Adrenal gland (tissue), 12 donors: ENCODE measurements around the gene BLNK. TPM values are rescaled to one million over a fixed set of nuclear protein-coding genes. Genes with fewer than 3 reads are reported as not detected.

ENCODE experiments used
- DNase-seq, 7 donors: peaks; one replicate each; pipeline ENCODE4 v3.0.0-alpha.2; 2019 to 2020
- H3K27ac ChIP-seq, 5 donors: fragments of 200-600 bp; sonication (generic) in 4 of 5; 1 replicate in 3 of 5; 2 replicates in 2 of 5; pipeline versions ENCODE4 v1.5.1 to v1.8.0; 2016 to 2020; ENCODE audit warnings: mild to moderate bottlenecking in 1 of 5
- H3K27me3 ChIP-seq: fragments of 200-600 bp; 2 replicates; pipeline ENCODE4 v1.8.0; 2021
- H3K36me3 ChIP-seq, 2 donors: fragments of 200-600 bp; replicated peaks in 1 of 2; 1 replicate in 1 of 2; 2 replicates in 1 of 2; pipeline versions ENCODE4 v1.5.1 to v1.8.0; 2018 to 2022
- H3K4me1 ChIP-seq, 2 donors: fragments of 200-600 bp; replicated peaks in 1 of 2; 1 replicate in 1 of 2; 2 replicates in 1 of 2; pipeline versions ENCODE4 v1.5.1 to v1.8.0; 2018 to 2021
- H3K4me3 ChIP-seq, 4 donors: fragments of 200-600 bp; sonication (generic) in 3 of 4; one replicate each; pipeline ENCODE4 v1.5.1; 2016 to 2018
- H3K9me3 ChIP-seq, 3 donors: fragments of 200-600 bp; sonication (generic) in 1 of 3; replicated peaks in 1 of 3; 1 replicate in 2 of 3; 2 replicates in 1 of 3; pipeline versions ENCODE4 v1.5.1 to v1.8.0; 2016 to 2021
- CTCF ChIP-seq, 6 experiments: fragments of 450-650 bp in 4 of 6; fragments of 200-600 bp in 2 of 6; sonication (generic) in 1 of 6; IDR thresholded peaks; 1 replicate in 5 of 6; 2 replicates in 1 of 6; pipeline versions ENCODE4 v1.5.1 to v1.8.0; 2016 to 2021; ENCODE audit warnings: antibody characterized with exemption in 6 of 6, mild to moderate bottlenecking in 2 of 6, moderate library complexity in 1 of 6
- POLR2A ChIP-seq, 2 donors: fragments of 450-650 bp; IDR thresholded peaks; one replicate each; pipeline ENCODE4 v1.6.1; 2017; ENCODE audit warnings: antibody characterized with exemption in 2 of 2, mild to moderate bottlenecking in 2 of 2, moderate library complexity in 1 of 2
- WGBS, 4 donors: extraction: QIAGEN DNeasy Blood & Tissue Kit in 2 of 4; methylation state at CpG; one replicate each; pipeline versions ENCODE4 v1.1.5 to v1.1.7; 2013 to 2017; 5-methylcytosine and 5-hydroxymethylcytosine counted together
- intact Hi-C, 2 donors: fragments of 100-400 bp; cut with DNase I; formaldehyde crosslinking; loops; one replicate each; pipeline versions ENCODE4 v1.14.1 to v1.15.0; 2022 to 2023
- polyA plus RNA-seq, 3 donors: library from polyadenylated mRNA; stranded (reverse); fragments of 200-250 nt in 2 of 3; fragments of 350-450 nt in 1 of 3; fragmentation: Illumina TruSeq in 1 of 3; extraction: RNeasy Lipid Tissue Mini Kit (QIAGEN cat#74804) in 1 of 3; gene quantifications; one replicate each; pipeline ENCODE4 v1.2.3, GENCODE V29; 2013 to 2014
- total RNA-seq, 9 donors: library from RNA; depleted of rRNA in 4 of 9; stranded (reverse); fragments of >200 nt in 4 of 9; fragments of 120-200 nt in 1 of 9; fragmentation: NEBNext Ultra II Directional in 1 of 9; extraction: Animal tissue kit (Norgen Biotek cat#: 25700) in 1 of 9; gene quantifications; one replicate each; pipeline versions ENCODE4 v1.1.0 to v1.2.4, GENCODE V29; 2013 to 2023
- donor health status: healthy with polysubstance abuse.
- donor health status: Bipolar disorder and iron deficiency.
- donor health status: DM: yes; HTN: yes; CAD: no.
- donor health status: DM: no; HTN: no; CAD: no.
- donor health status: DM: no; HTN: no; CAD: no.
- donor health status: DM: yes; HTN: yes; CAD: no.

Gene BLNK
- total and polyA plus RNA-seq, 12 donors: 0.72 to 8.5 (median 4.0) TPM

DNA sequence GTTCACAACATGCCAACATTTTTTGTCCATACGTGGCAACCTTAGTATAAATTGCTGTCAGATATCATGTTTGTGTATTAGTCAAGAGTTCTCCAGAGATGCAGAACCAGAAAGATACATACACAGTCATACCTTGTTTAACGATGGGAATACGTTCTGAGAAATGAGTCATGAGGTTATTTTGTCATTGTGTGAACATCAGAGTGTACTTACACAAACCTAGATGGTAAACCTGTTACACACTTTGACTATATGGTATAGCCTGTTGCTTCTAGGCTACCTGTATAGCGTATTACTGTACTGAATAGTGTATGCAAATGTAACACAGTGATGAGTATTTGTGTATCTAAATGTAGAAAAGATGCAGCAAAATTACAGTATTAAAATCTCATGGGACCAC is 118.9 kb downstream of the BLNK start:
- peaks cover 0 to 44% of the 10 kb centered on the region in 2 donors for H3K36me3 ChIP-seq
- no peaks in the 10 kb centered on the region for H3K9me3 ChIP-seq
- no peaks in the 10 kb centered on the region for H3K27me3 ChIP-seq
- 90 to 94% (median 94%) methylated on average over 4 of the region's 4 CpGs for WGBS, 4 donors
- H3K4me1 ChIP-seq: no peaks in the 10 kb centered on the region
- no peak overlapping the region for H3K4me3 ChIP-seq
- H3K27ac ChIP-seq: no peak overlapping the region
- TF ChIP-seq CTCF (IDR thresholded peaks at IDR 0.05): no peak
- no peak for TF ChIP-seq POLR2A (IDR thresholded peaks at IDR 0.05)
- DNase-seq: no peak
- intact Hi-C loops: no loop called here

Other genes starting within 250 kb of the BLNK start
- 10 to 100 TPM in 1 of 9 donors, 1 to 10 TPM in 8; 4.1 to 10.7 (median 6.1) TPM for gene CCNJ, start 228.0 kb downstream of the BLNK start, total RNA-seq
- gene CCNJ, start 228.0 kb downstream of the BLNK start, polyA plus RNA-seq: 1 to 10 TPM; 3.4 to 6.5 (median 3.8) TPM
- gene ZNF518A, start 141.3 kb downstream of the BLNK start, total RNA-seq: 10 to 100 TPM in 7 of 9 donors, 1 to 10 TPM in 2; 6.3 to 56.0 (median 17.8) TPM
- 10 to 100 TPM in 2 of 3 donors, 1 to 10 TPM in 1; 7.8 to 12.1 (median 11.6) TPM for gene ZNF518A, start 141.3 kb downstream of the BLNK start, polyA plus RNA-seq
- gene DNTT, start 32.9 kb upstream of the BLNK start, total RNA-seq: not detected
- not detected for gene DNTT, start 32.9 kb upstream of the BLNK start, polyA plus RNA-seq
- not detected for gene OPALIN, start 87.4 kb upstream of the BLNK start, total RNA-seq
- gene OPALIN, start 87.4 kb upstream of the BLNK start, polyA plus RNA-seq: not detected
- under 1 TPM in 3 of 9 donors, not detected in 6; 0.11 to 0.14 (median 0.14) TPM for gene TLL2, start 242.4 kb upstream of the BLNK start, total RNA-seq
- under 1 TPM; 0.10 to 0.40 (median 0.13) TPM for gene TLL2, start 242.4 kb upstream of the BLNK start, polyA plus RNA-seq